Neuronal stem cell (in vitro differentiated cells): ENCODE data around the gene TMEFF1.

Source experiments
- DNase-seq: peaks from one replicate; pipeline ENCODE4 v3.0.0-alpha.2; 2013; ENCODE audit warnings: low spot score
- H2AFZ ChIP-seq: one replicate; pipeline ENCODE4 v1.6.1; 2013; ENCODE audit warnings: mild to moderate bottlenecking, low read length, inconsistent platforms
- H2AK5ac ChIP-seq: 2 replicates; pipeline ENCODE4 v1.6.1; 2013; ENCODE audit warnings: low read depth, mild to moderate bottlenecking, inconsistent platforms, low read length, moderate library complexity, mixed read lengths
- H2BK120ac ChIP-seq: 2 replicates; pipeline ENCODE4 v1.6.1; 2013; ENCODE audit warnings: low read depth, mild to moderate bottlenecking, inconsistent platforms, low read length, moderate library complexity, mixed read lengths
- H2BK12ac ChIP-seq: one replicate; pipeline ENCODE4 v1.6.1; 2013; ENCODE audit warnings: low read length, inconsistent platforms
- H2BK15ac ChIP-seq: 2 replicates; pipeline ENCODE4 v1.6.1; 2013; ENCODE audit warnings: mild to moderate bottlenecking, low read length, inconsistent platforms, mixed read lengths
- H2BK5ac ChIP-seq: one replicate; pipeline ENCODE4 v1.6.1; 2013; ENCODE audit warnings: inconsistent platforms, mild to moderate bottlenecking, low read length, moderate library complexity
- H3K14ac ChIP-seq: one replicate; pipeline ENCODE4 v1.6.1; 2013; ENCODE audit warnings: low read length, inconsistent platforms
- H3K18ac ChIP-seq: 2 replicates; pipeline ENCODE4 v1.6.1; 2013; ENCODE audit warnings: low read length, inconsistent platforms
- H3K23ac ChIP-seq: 2 replicates; pipeline ENCODE4 v1.6.1; 2013; ENCODE audit warnings: low read depth, mild to moderate bottlenecking, mixed read lengths, low read length, inconsistent platforms; ENCODE audit not compliant: poor library complexity
- H3K27ac ChIP-seq: replicated peaks from 3 replicates; pipeline ENCODE4 v1.5.1; 2013; ENCODE audit warnings: low read length, inconsistent platforms
- H3K27me3 ChIP-seq, 3 experiments: 2 replicates each; pipeline ENCODE4 v1.6.1; 2013; ENCODE audit warnings: low read length in 3 of 3, mild to moderate bottlenecking in 2 of 3, inconsistent platforms in 1 of 3, low read depth in 1 of 3, mixed read lengths in 1 of 3, moderate library complexity in 1 of 3; ENCODE audit not compliant: control insufficient read depth in 3 of 3, insufficient read depth in 3 of 3
- H3K36me3 ChIP-seq, 2 donors: replicated peaks in 1 of 2; 2 replicates each; pipeline ENCODE4 v1.6.1; 2013; ENCODE audit warnings: low read length in 2 of 2; ENCODE audit not compliant: control insufficient read depth in 2 of 2, insufficient read depth in 2 of 2
- H3K4ac ChIP-seq: 2 replicates; pipeline ENCODE4 v1.6.1; 2013; ENCODE audit warnings: inconsistent platforms, mild to moderate bottlenecking, low read length, moderate library complexity
- H3K4me1 ChIP-seq, 2 donors: 1 replicate in 1 of 2; 2 replicates in 1 of 2; pipeline ENCODE4 v1.6.1; 2013; ENCODE audit warnings: low read length in 2 of 2, low read depth in 1 of 2; ENCODE audit not compliant: control insufficient read depth in 2 of 2, insufficient read depth in 1 of 2
- H3K4me2 ChIP-seq: one replicate; pipeline ENCODE4 v1.6.1; 2013; ENCODE audit warnings: mild to moderate bottlenecking, low read length, inconsistent platforms; ENCODE audit not compliant: insufficient read depth, poor library complexity, severe bottlenecking
- H3K4me3 ChIP-seq, 2 donors: 2 replicates each; pipeline ENCODE4 v1.5.1; 2013; ENCODE audit warnings: low read length in 2 of 2, mild to moderate bottlenecking in 2 of 2, inconsistent platforms in 1 of 2, moderate library complexity in 1 of 2
- H3K79me1 ChIP-seq: one replicate; pipeline ENCODE4 v1.6.1; 2013; ENCODE audit warnings: low read depth, mild to moderate bottlenecking, inconsistent platforms, low read length, moderate library complexity
- H3K9ac ChIP-seq: one replicate; pipeline ENCODE4 v1.6.1; 2013; ENCODE audit warnings: mild to moderate bottlenecking, low read depth, low read length, inconsistent platforms; ENCODE audit not compliant: poor library complexity
- H3K9me3 ChIP-seq, 2 donors: replicated peaks in 1 of 2; 2 replicates each; pipeline versions ENCODE3 to v1.6.1; 2013; ENCODE audit warnings: low read length in 2 of 2, mild to moderate bottlenecking in 2 of 2, inconsistent platforms in 1 of 2, low read depth in 1 of 2, mixed read lengths in 1 of 2, moderate library complexity in 1 of 2; ENCODE audit not compliant: control insufficient read depth in 2 of 2, insufficient read depth in 1 of 2
- H4K8ac ChIP-seq: one replicate; pipeline ENCODE4 v1.6.1; 2013; ENCODE audit warnings: low read depth, mild to moderate bottlenecking, inconsistent platforms, low read length, moderate library complexity
- H4K91ac ChIP-seq: one replicate; pipeline ENCODE4 v1.6.1; 2013; ENCODE audit warnings: low read length, low read depth, mild to moderate bottlenecking, inconsistent platforms; ENCODE audit not compliant: poor library complexity
- WGBS, 2 donors: extraction: QIAGEN DNeasy Blood & Tissue Kit; methylation state at CpG; one replicate each; pipeline ENCODE4 v1.1.7; 2013; ENCODE audit warnings: missing lambda C conversion rate in 2 of 2, mixed read lengths in 1 of 2; ENCODE audit not compliant: insufficient read length in 2 of 2, insufficient replicate concordance in 1 of 2; ENCODE audit errors: extremely low coverage in 2 of 2; 5-methylcytosine and 5-hydroxymethylcytosine counted together

The TMEFF1 gene

DNA sequence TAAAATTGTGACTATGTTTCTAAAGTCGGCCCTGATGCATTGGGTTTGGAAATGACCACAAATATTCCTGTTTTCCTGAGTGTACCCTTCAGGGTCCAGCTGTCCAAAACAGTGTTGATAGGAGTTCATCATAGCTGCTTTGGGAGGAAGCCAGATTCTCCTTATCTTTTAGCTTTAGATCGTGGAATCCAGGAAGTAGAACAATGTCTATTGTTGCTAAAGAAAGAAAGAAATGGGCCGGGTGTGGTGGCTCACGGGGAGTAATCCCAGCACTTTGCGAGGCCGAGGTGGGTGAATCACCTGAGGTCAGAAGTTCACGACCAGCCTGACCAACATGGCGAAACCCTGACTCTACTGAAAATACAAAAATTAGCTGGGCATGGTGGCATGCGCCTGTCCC is 114.4 kb downstream of the TMEFF1 start:
- Histone ChIP-seq H2AFZ (no peak overlapping the region), H3K9ac (no peak overlapping the region), H3K23ac (no peak overlapping the region), H4K8ac (no peak overlapping the region), H3K4me3 (no peak overlapping the region), H3K27ac (no peak overlapping the region), H3K18ac (no peak overlapping the region), H3K36me3 (peaks cover 21 to 65% of the 10 kb centered on the region in 2 donors), H2BK12ac (no peak overlapping the region), H2BK120ac (no peak overlapping the region), H3K4me1 (no peaks in the 10 kb centered on the region), H3K9me3 (no peaks in the 10 kb centered on the region), H2AK5ac (no peak overlapping the region), H3K4ac (no peak overlapping the region), H3K14ac (no peak overlapping the region), H2BK15ac (no peak overlapping the region), H2BK5ac (no peak overlapping the region), H4K91ac (no peak overlapping the region), H3K27me3 (no peaks in the 10 kb centered on the region), H3K4me2 (no peak overlapping the region), H3K79me1 (no peaks in the 10 kb centered on the region)
- no CpG with 5 or more reads among the region's 9 CpGs for WGBS, 2 donors
- no peak for DNase-seq

DNA sequence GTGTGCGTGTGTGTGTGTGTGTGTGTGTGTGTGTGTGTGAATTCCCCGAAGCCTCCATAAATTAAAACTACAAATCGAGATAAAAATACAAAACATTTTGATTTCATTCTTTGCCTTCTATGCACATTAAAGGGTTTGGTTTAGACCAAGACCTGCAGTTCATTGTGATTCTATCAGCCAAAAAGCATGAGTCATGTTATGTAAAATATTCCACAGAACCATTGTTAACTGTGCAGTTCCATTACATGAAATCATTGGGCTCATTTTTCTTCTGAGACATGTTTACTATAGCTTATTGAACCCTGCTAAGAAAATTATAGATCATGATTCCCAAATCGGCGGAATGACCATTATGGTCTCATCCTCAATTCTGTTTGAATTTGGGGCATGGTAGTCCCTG is 116.6 kb downstream of the TMEFF1 start:
- Histone ChIP-seq H2AFZ (no peak overlapping the region), H4K8ac (no peak overlapping the region), H3K4me2 (no peak overlapping the region), H4K91ac (no peak overlapping the region), H3K36me3 (peaks cover 14 to 45% of the 10 kb centered on the region in 2 donors), H2BK120ac (no peak overlapping the region), H3K27ac (no peak overlapping the region), H3K14ac (no peak overlapping the region), H2BK5ac (no peak overlapping the region), H2BK15ac (no peak overlapping the region), H3K4me3 (no peak overlapping the region), H3K9me3 (no peaks in the 10 kb centered on the region), H3K27me3 (no peaks in the 10 kb centered on the region), H3K4me1 (no peaks in the 10 kb centered on the region), H3K23ac (no peak overlapping the region), H2BK12ac (no peak overlapping the region), H2AK5ac (no peak overlapping the region), H3K18ac (no peak overlapping the region), H3K9ac (no peak overlapping the region), H3K4ac (no peak overlapping the region), H3K79me1 (no peaks in the 10 kb centered on the region)
- DNase-seq, result no peak
- no CpG with 5 or more reads among the region's 5 CpGs for WGBS, 2 donors

DNA sequence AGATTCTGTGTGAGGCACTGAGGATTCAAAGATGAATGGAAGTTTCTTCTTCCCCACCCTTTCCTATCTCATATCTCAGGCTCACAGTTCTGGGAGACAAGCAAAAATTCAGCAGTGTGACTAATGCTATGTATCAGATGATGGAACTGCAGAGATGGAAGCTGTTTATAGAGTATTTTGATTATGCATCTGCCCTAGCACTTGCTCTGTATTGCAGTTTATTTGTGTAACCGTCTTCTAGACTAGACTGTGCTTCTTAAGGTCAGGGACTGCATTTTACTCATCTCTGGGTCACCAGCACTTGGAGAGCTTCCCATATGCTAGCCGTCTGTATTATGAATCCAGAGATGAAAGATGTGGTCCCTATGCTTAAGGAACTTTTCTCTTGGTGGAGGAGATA is 117.5 kb downstream of the TMEFF1 start:
- Histone ChIP-seq H3K23ac (no peak overlapping the region), H4K91ac (no peak overlapping the region), H2BK12ac (no peak overlapping the region)

DNA sequence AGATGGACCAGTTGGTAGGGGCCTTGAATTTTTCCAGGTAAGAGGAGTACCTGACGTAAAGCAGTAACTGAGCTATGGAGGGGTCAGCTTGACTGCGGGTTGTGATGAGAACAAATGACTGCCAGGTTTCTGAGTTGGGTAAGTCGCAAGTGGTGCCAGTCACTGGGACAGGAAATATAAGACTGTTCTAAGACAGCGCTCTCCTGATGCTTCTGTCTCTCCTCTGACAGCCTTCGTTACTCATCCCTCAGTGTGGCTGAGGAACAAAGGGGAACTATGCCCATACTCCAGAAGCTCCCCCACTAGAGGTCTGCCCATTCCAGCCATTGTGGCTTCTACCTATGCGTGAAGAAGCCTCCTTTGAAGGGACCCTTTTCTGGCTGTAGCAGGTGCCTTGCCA is 118.2 kb downstream of the TMEFF1 start:
- Histone ChIP-seq H2BK5ac (no peak overlapping the region), H3K79me1 (no peaks in the 10 kb centered on the region), H2AK5ac (no peak overlapping the region), H3K4me1 (no peaks in the 10 kb centered on the region), H3K4me2 (no peak overlapping the region), H3K14ac (no peak overlapping the region), H3K9ac (no peak overlapping the region), H2BK12ac (no peak overlapping the region), H3K27ac (no peak overlapping the region), H3K4ac (no peak overlapping the region), H3K9me3 (no peaks in the 10 kb centered on the region), H3K18ac (no peak overlapping the region), H3K27me3 (no peaks in the 10 kb centered on the region), H4K91ac (no peak overlapping the region), H3K36me3 (peaks cover 8 to 29% of the 10 kb centered on the region in 2 donors), H3K4me3 (no peak overlapping the region), H2BK15ac (no peak overlapping the region), H4K8ac (no peak overlapping the region), H3K23ac (no peak overlapping the region), H2BK120ac (no peak overlapping the region), H2AFZ (no peak overlapping the region)
- no CpG with 5 or more reads among the region's 6 CpGs for WGBS, 2 donors
- DNase-seq, result no peak

More for the DNA sequence above, 117.5 kb downstream of the TMEFF1 start:
- Histone ChIP-seq H2BK15ac (no peak overlapping the region), H3K18ac (no peak overlapping the region), H2AFZ (no peak overlapping the region), H3K79me1 (no peaks in the 10 kb centered on the region), H3K9me3 (no peaks in the 10 kb centered on the region), H3K36me3 (peaks cover 12 to 36% of the 10 kb centered on the region in 2 donors), H3K14ac (no peak overlapping the region), H3K9ac (no peak overlapping the region), H3K4me1 (no peaks in the 10 kb centered on the region), H2BK120ac (no peak overlapping the region), H3K27me3 (no peaks in the 10 kb centered on the region), H3K4me3 (no peak overlapping the region), H2BK5ac (no peak overlapping the region), H2AK5ac (no peak overlapping the region), H3K27ac (no peak overlapping the region), H4K8ac (no peak overlapping the region), H3K4ac (no peak overlapping the region), H3K4me2 (no peak overlapping the region)
- no peak for DNase-seq
- WGBS, 2 donors, result no CpG with 5 or more reads among the region's 2 CpGs
